ENCODE data around the gene PXDN.

GRCh38 chr2:1750270-1750932 lies 6.1 kb upstream of the PXDN start:
- TF ChIP-seq, protein P1, sequence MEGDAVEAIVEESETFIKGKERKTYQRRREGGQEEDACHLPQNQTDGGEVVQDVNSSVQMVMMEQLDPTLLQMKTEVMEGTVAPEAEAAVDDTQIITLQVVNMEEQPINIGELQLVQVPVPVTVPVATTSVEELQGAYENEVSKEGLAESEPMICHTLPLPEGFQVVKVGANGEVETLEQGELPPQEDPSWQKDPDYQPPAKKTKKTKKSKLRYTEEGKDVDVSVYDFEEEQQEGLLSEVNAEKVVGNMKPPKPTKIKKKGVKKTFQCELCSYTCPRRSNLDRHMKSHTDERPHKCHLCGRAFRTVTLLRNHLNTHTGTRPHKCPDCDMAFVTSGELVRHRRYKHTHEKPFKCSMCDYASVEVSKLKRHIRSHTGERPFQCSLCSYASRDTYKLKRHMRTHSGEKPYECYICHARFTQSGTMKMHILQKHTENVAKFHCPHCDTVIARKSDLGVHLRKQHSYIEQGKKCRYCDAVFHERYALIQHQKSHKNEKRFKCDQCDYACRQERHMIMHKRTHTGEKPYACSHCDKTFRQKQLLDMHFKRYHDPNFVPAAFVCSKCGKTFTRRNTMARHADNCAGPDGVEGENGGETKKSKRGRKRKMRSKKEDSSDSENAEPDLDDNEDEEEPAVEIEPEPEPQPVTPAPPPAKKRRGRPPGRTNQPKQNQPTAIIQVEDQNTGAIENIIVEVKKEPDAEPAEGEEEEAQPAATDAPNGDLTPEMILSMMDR (conservative IDR thresholded peaks at IDR 0.05), result no peak
- TF ChIP-seq ZFX (IDR thresholded peaks at IDR 0.05), result no peak

Data from C4-2B (cell line).